DMS53 treated with DMSO at 0.1 percent for 48 hours (cell line): ENCODE results near the gene LLGL1.

ENCODE experiments used
- DNase-seq: peaks from one replicate; lab custom pipeline; 2025; ENCODE audit not compliant: unreplicated experiment; lab: John Stamatoyannopoulos, UW

The LLGL1 gene

GRCh38 chr17:18225121-18225641 lies at the start of gene LLGL1:
Gene LLGL1, plus strand, starts transcription at chr17:18225635. Its CDS starts 48 bp downstream, at chr17:18225683.
- DNase-seq = peak; percentile 50

- DNase-seq = no peak
These were observed 49.3 kb upstream of the LLGL1 start for GRCh38 chr17:18176176-18176575.

GRCh38 chr17:18177133-18177532 lies 48.3 kb upstream of the LLGL1 start:
- DNase-seq = no peak

- no peak for DNase-seq
These were observed 47.7 kb upstream of the LLGL1 start for GRCh38 chr17:18177722-18178121.

GRCh38 chr17:18179196-18179595 lies 46.2 kb upstream of the LLGL1 start:
- no peak for DNase-seq

GRCh38 chr17:18179804-18180203 lies 45.6 kb upstream of the LLGL1 start:
- DNase-seq = no peak

- no peak for DNase-seq
These were observed 44.1 kb upstream of the LLGL1 start for GRCh38 chr17:18181358-18181757.

- peak; percentile 33 for DNase-seq
These were observed 43.1 kb upstream of the LLGL1 start for GRCh38 chr17:18182110-18182977.

GRCh38 chr17:18182978-18183333 lies 42.5 kb upstream of the LLGL1 start:
- DNase-seq = no peak

- DNase-seq = peak; percentile 90
These were observed 41.9 kb upstream of the LLGL1 start, which contains the start of gene ALKBH5 for GRCh38 chr17:18183334-18184142. Gene ALKBH5, plus strand, starts transcription at chr17:18183828. Its CDS starts 416 bp downstream, at chr17:18184244.

GRCh38 chr17:18184143-18185031 lies 41.0 kb upstream of the LLGL1 start:
- DNase-seq = peak; percentile 1

GRCh38 chr17:18185391-18185790 lies 40.0 kb upstream of the LLGL1 start:
- DNase-seq = no peak

GRCh38 chr17:18185832-18186626 lies 39.4 kb upstream of the LLGL1 start:
- no peak for DNase-seq

GRCh38 chr17:18186627-18186982 lies 38.8 kb upstream of the LLGL1 start:
- DNase-seq = no peak

- DNase-seq = no peak
These were observed 38.2 kb upstream of the LLGL1 start for GRCh38 chr17:18187226-18187625.

GRCh38 chr17:18187821-18188761 lies 37.3 kb upstream of the LLGL1 start:
- DNase-seq = no peak

GRCh38 chr17:18190628-18191235 lies 34.7 kb upstream of the LLGL1 start:
- DNase-seq = no peak

GRCh38 chr17:18191236-18191667 lies 34.2 kb upstream of the LLGL1 start:
- no peak for DNase-seq
